Activated T-cell treated with anti-CD3 and anti-CD28 coated beads for 1 hour (primary cell): ENCODE data around the gene CERS5.
"Not testable (repeated sequence)": the region's sequence is repeated elsewhere in the genome, so short reads cannot be mapped to it uniquely, and the experiment has no call there.

ENCODE experiments used
- DNase-seq: peaks from one replicate; pipeline ENCODE4 v3.0.0-alpha.2; 2020; ENCODE audit warnings: low read depth

CERS5 gene

DNA sequence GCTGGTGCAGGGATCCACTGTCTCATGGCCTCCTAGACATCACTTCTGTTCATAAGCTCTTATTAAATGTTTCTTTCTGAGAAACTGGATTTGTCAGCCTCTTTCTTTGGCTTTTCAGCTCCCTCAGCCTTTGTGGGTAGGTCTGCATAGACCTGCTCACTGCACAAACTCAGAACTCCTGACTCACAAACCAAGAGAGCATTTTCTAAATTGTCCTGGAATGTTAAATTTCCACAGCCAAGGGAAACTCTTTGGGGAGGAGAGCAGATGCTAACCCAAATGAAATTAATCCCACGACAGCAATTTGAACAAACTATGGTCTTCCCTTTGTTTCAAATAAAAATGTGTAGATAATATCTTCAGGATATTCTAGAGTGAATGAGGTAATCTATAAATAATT lies 19.5 kb upstream of the CERS5 start:
- no peak for DNase-seq

DNA sequence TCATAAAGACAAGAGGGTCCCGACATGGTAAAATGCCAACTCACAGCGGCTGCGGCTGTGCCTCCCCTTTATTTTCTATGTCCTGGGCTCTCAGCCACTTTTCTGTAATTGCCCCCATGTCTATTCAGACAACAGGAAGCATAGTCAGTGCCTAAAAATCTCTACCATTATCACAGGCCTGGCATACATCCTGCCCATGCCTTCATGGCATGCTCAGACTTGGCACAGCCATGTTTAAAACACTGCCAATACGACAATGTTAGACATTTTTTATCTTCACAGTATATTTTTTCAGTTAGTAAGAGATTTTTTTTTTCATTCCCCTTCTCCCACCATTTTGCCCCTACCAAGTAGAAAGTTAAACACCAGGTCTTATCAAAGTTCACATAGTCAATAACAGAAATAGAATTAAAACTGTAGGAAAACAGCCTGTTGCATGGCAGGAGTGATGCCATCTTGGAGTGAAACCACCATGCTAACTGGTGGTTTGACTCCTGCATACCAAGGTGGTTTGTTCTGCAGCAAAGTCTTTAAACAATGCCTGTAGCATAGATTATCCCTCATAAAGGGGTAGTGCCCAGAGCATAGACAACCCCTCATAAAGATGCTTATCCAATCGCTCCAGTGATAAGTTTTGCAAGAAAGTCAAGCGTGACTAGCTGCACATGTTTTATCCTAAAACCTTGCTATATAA lies 18.9 kb upstream of the CERS5 start:
- no peak for DNase-seq

DNA sequence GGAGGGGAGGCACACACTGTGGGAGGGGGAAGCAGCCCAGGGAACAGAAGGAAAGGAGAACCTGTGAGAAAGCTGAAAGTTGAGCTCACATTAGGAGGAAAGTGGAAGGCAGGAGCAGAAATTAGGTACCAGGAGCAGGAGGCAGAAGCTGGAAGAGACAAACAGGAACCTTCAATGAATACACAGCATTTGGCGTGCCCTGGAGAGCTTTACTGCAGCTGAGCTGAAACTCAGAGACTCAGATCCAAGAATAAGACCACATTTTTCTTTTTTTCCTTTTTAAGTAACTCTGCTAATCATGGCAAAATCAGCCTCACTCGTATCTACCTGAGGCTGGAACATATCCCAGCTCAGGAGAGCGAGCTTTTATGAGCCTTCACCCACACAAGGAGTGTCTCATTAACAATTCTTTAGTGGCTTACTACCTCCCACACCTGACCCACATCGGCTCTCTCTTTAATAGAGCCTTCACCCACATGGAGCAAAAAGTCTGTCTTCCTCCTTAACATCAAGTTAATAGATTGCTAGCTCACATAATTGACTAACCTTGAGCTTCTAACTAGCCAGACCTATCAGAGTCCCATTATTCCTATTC lies 18.2 kb upstream of the CERS5 start:
- no peak for DNase-seq

DNA sequence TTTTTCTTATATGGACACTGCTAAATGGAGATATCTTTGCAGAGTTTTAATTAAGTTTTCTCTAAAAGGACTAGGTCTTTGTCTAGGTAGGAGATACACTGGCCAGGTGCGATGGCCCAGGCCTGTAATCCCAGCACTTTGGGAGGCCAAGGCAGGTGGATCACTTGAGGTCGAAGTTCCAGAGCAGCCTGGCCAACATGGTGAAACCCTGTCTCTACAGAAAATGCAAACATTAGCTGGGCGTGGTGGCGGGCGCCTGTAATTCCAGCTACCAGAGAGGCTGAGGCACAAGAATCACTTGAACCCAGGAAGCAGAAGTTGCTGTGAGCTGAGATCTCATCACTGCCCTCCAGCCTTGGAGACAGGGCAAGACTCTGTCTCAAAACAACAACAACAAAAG lies 17.1 kb upstream of the CERS5 start:
- DNase-seq = no peak

DNA sequence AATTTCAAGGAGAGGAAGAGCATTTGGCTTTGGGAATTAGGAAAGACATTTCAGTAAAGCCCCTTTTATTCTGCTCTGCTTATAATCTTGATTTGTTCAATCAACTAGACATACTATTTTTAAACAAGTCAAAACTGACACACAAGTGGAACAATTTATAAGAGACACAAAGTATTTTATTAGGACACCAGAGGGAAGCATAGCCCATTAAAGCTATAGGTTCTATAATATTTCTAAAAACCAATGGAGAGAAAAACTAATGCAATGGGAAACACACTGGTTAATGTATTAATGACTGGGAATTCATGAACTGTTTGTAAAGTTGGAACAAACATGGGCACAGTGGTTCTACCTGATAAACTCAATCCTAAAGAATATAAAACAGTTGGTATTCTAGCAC lies 15.3 kb upstream of the CERS5 start:
- DNase-seq = no peak

DNA sequence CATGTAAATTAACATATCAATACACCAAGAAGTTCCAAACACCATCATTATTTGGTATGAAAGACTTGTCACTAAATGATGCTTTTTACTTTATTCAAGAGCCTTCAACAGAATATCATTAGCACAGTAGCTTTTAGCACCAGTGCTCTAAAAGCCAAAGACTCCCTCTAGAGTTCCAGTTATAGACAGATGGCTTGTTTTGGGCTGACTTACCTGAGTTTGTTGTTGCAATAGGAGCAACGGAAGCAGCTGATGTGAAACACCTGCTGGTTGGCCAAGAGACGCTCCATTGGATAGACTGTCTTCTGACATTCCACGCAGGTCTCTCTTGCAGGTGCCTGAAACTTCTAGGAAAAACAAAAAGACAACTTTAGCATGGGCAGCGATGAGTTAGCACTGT lies 14.5 kb upstream of the CERS5 start:
- no peak for DNase-seq

DNA sequence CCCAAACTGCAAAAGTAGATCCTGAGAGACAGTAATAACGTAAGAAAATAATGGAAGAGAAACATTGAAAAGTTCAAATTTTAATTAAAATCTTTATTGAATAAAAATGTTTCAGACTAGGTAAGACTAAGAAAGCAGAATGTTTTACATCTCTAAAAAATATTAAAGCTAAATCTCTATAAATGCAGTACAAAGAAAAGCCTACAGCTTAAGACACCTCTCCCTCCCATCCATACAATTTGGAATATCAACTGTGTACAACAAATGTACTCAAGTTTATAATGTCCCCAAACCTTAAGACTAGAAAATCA lies 8.5 kb upstream of the CERS5 start:
- no peak for DNase-seq

DNA sequence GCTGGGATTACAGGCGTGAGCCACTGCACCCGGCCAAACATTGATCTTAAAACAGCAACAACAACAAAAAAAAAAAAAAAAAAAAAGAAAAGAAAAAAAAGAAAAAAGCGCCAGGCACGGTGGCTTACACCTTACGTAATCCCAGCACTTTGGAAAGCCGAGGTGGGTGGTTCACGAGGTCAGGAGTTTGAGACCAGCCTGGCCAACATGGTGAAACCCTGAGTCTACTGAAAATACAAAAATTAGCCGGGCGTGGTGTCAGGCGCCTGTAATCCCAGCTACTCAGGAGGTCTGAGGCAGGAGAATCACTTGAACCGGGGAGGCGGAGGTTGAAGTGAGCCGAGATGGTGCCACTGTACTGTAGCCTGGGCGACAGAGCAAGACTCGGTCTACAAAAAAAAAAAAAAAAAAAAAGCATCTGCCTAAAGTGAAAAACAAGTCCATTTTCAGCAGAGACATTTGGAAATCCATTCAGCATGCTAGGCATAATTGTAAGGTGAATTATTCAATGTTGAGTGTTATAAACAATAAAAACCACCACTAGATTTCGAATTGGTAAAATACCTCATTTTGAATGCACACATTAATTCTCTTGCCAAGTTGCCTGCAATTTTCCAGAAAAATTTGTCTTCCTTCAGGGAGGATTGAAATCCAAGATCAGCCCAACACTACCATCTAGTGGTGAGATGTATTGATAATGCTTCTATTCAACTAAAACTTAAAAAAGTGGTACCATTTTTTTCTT lies 8.0 kb upstream of the CERS5 start:
- no peak for DNase-seq

DNA sequence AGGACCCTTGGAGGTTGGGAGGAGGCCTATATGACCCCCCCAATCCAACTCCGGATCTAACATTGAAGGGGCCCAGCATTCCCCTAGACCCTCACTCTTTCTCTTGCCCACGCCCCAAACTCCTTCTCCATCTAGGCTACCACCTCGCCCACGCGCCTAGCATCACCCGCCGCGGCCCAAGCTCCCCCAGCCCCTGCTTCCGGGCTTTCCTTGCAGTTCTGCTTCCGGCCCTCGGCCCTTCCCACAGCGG lies 445 bp downstream of the CERS5 start:
- DNase-seq = peak; percentile 19

DNA sequence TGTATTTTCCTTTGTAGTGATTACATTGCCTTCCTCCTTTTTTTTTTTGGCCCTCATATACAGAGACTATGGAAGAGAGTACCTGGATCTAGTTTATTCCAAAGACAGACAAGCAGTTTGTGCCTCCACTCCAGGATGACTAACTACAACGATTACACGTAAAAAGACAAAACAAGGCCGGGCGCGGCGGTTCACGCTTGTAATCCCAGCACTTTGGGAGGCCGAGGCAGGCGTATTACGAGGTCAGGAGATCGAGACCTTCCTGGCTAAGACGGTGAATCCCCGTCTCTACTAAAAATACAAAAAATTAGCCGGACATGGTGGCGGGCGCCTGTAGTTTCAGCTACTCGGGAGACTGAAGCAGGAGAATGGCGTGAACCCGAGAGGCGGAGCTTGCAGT lies 2.2 kb downstream of the CERS5 start:
- DNase-seq = no peak

DNA sequence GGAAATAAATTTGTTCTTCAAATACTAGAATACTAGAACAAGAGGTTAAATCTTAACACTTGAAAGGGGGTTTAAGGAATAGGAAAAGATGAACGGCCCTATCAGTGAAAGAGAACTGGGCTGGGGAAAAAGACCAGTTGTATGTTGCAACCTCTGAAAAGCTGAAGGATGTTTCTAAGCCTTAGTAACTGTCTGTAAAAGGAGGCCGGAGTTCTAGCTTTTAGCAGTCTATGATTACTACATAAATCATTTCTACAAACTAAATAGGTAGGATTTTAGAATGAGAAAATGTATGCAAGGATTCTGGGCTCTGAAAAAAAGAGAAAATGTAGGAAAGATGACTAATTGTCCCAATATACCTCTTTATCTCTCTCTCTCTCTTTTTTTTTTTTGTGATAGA lies 4.9 kb downstream of the CERS5 start:
- DNase-seq = no peak

DNA sequence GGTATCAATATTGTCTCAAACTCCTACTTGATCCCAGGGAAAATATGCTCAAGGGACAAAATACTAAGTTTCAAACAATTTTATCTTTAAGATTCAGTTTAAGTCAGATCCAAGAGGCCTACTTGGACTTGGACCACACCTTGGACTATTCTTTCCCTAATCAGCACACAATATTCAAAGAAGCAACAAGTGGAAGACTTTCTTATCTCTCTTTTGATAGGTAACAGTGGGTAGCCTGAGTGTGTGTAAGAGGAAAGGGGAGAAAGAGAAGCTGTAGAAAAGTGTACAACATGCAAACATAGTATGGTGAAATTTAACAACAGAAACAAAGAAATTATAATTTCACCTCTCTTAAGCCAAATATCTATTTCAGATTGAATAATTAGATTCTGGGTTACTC lies 6.5 kb downstream of the CERS5 start:
- no peak for DNase-seq

DNA sequence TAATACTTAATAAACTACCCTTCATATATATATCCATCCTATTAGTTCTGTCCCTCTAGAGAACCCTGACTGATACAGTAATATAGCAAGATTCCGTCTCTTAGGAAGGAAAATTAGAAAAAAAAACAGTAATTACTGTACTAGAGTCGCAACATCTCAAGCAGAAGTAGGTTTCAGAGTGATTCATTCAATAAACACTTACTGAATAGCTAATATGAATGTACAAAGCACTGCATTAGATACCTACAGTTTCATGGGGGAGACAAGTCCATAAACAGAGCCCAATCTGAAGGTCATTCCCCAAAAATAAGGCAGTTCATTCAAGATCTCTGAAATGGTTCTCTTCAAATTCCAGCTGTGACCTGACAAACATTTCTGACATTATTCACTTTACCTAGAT lies 9.9 kb downstream of the CERS5 start:
- DNase-seq = no peak

DNA sequence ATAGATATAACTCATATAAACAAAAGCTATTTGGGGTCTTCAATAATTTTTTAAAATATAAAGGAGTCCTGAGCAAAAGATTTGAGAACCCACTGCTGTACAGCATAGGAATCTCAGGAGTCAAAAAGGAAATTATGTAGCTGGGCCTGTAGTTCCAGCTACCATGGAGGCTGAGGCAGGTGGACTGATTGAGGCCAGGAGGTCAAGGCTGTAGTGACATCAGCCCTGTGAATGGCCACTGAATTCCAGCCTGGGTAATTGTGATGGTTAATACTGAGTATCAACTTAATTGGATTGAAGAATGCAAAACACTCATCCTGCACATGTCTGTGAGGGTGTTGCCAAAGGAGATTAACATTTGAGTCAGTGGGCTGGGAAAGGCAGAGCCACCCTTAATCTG lies 10.5 kb downstream of the CERS5 start:
- no peak for DNase-seq

DNA sequence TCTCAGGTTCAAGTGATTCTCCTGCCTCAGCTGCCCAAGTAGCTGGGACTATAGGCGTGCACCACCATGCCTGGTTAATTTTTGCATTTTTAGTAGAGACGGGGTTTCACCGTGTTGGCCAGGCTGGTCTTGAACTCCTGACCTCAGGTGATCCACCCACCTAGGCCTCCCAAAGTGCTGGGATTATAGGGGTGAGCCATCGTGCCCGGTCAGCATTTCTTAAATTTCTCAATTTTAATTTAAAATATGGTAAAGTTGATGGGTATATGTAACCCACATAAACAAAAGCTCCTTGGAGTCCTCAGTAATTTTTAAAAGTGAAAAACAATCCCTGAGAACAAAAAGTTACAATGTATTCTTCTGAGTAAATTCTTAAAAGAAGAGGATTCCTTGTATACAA lies 12.2 kb downstream of the CERS5 start:
- DNase-seq = not testable (repeated sequence)

DNA sequence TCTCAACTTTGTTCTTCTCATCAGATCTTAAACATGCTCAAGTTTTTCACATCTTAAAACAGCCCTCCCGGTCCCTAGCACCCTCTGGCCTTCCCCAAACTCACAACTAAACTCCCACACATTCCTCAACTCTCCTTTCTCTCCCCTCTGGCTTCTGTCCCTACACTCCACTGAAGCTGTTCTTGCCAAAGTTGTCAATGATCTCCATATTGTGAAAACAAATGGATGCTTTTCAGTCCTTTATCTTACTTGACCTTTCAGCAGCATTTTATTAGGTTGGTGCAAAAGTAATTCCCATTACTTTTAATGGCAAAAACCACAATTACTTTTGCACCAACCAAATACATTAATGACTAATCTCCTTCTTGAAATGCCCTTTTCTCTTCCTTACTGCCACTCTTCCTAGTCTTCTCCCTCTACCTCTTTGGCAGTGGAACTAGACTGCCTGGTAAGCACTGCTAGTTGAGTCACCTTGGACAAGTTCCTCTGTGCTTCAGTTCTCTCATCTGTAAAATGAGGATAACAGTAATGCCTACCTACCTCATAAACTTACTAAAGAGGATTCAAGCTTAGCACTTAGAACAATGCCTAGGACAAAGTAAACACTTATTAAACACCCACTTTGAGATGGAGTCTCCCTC lies 16.0 kb downstream of the CERS5 start:
- DNase-seq = no peak

DNA sequence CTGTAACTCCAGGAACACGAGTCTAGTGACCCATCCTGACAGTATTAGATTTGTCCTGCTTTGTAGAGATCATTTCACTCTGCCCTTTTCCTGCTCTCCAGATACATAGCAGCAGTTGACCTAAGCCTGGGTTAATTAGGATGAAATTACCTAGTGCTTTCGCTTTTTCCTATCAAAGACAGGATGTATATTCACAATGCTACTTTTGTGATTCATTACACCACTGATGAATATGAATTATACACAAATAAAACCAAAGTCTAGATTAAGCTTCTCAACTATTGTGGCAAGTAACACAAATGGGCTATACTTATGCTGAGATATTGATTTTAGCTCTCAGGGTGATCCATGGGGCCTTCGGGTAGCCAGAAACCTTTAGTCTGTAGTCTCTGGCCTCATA lies 17.9 kb downstream of the CERS5 start:
- DNase-seq = no peak

DNA sequence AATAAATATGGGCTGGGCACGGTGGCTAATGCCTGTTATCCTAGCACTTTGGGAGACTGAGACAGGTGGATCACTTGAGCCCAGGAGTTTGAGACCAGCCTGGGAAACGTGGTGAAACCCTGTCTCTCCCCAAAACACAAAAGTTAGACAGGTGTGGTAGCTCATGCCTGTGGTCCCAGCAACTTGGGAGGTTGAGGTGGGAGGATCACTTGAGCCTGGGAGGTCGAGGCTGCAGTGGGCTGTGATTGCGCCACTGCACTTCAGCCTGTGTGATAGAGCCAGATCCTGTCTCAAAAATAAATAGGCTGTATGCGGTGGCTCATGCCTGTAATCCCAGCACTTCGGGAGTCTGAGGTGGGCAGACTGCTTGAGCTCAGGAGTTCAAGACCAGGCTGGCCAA lies 19.2 kb downstream of the CERS5 start:
- not testable (repeated sequence) for DNase-seq

DNA sequence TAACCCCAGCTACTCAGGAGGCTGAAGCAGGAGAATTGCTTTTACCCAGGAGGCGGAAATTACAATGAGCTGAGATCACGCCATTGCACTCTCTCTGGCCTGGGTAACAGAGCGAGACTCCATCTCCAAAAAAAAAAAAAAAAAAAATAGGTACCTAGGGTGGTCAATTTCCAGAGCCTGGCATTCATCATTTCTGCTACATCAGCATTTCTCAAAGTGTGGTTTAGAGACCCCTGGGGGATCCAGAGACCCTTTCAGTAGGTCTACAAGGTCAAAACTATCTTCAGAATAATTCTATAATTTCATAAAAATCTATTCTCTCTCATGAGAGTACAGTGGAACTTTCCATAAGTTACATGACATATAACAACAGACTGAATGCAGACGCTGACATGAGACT lies 19.9 kb downstream of the CERS5 start:
- no peak for DNase-seq

DNA sequence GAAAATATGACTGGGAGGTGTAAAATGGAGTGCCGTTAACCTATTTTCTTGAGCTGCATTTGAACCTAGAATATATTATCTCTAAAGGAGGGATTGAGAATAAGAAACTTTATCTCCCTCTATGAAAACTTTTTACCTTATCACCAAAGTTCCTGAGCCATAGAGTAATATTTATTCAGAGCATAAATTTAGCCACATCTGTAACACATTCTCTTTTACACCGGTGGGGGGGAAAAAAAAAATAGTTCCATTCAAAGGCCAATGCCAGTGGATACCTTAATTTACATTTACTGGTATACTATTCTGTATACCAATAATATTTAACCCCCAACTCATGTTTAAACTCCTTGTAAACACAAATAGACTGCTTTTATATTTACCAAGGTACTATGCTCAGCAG lies 21.7 kb downstream of the CERS5 start:
- DNase-seq = no peak

DNA sequence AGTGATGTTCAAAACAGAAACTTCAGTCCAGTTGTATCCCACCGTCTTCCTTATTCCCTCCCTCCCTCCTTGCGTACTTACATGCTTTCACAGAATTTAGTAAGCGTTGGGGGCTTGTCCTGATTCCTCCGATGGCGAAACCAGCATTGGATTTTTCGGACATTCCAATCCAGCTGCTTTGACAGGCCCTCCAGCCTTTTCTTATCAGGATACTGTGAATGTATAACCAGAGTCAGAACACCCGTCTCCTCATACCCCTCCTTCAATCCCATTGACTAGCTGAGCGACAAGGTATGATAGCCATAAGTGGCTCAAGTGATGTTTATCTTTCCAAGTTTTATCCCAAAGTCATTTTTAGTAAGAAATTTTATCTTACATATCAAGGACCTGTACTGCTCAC lies 24.2 kb downstream of the CERS5 start:
- no peak for DNase-seq

DNA sequence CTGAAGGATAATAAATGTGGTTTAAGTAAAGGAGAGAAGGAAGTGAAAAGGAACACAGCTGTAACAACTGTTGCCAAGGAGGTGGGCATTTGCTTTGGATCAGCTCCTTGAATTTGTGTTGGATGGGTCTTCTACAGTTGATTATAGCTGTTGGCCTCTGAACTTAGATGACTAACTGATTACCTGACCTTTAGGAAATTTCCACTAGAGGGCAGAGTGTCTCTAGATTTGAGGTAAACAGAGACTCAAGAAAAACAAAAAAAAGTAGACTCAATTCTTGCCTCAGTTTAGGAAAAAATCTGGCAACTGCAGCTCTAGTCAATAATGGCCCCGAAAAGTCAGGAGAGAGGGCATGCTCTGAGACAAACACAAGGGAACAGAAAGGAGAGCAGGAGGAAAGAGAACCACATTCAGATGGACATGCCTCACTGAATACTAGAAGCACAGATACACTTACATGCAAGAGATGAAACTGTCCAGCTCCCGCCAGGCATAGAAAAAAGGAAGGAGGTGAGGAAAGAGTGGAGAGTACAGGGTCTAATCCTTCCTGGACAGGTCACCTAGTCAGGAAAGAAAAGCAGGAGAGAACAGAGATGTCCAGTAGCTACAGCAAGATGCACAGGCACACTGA lies 34.5 kb downstream of the CERS5 start:
- DNase-seq = no peak

DNA sequence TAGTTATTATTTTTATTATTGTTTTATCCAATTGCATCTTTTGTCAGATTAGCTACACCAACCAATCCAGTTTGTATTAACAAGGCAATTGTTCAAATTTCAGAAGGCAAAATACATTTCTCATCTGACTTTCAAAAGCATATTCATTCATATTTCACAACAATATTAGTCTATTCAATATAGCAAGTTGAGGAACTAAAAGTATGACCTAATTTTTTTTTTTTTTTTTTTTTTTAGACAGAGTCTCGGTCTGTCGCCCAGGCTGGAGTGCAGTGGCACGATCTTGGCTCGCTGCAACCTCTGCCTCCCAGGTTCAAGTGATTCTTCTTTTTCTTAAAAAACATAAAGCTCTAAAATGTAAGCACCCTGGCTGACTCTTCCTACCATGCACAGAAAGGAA lies 37.9 kb downstream of the CERS5 start:
- DNase-seq = no peak
